K562 (cell line): ENCODE measurements around the gene LIMS1. TPM values are rescaled to one million over a fixed set of nuclear protein-coding genes. Genes with fewer than 3 reads are reported as not detected.
A peak's percentile ranks its signal among the peaks of the same experiment; 100 is the strongest.

ENCODE experiments used
- ETS2 ChIP-seq: IDR thresholded peaks from 2 replicates; pipeline ENCODE4 v1.6.1; 2016; ENCODE audit warnings: borderline replicate concordance, missing genetic modification characterization, mild to moderate bottlenecking, moderate library complexity, missing compliant biosample characterization; ENCODE audit not compliant: poor library complexity, severe bottlenecking
- EWSR1 ChIP-seq: fragments of 450-650 bp; IDR thresholded peaks from 2 replicates; pipeline ENCODE4 v1.6.1; 2018; ENCODE audit warnings: borderline replicate concordance, mild to moderate bottlenecking, low read depth, moderate library complexity; ENCODE audit not compliant: partially characterized antibody
- FOS ChIP-seq: IDR thresholded peaks from 3 replicates; pipeline ENCODE4 v1.6.1; 2011; ENCODE audit not compliant: insufficient read length; ENCODE audit errors: extremely low read depth
- HMGN3 ChIP-seq: IDR thresholded peaks from 2 replicates; pipeline ENCODE4 v1.6.1; 2011; ENCODE audit warnings: borderline replicate concordance, low read depth, mild to moderate bottlenecking, mixed read lengths, low read length; ENCODE audit not compliant: insufficient read length; ENCODE audit errors: extremely low read depth
- HNRNPK ChIP-seq: fragments of 200-400 bp; formaldehyde crosslinking; IDR thresholded peaks from one replicate; pipeline ENCODE4 v1.6.1; 2018; ENCODE audit warnings: mild to moderate bottlenecking, low read depth, low read length; ENCODE audit not compliant: poor library complexity, severe bottlenecking
- HSF4 ChIP-seq: fragments of 250-450 bp; sonication (Bioruptor Pico); IDR thresholded peaks from 2 replicates; pipeline ENCODE4 v2.1.2; 2022; ENCODE audit warnings: mild to moderate bottlenecking, moderate library complexity, borderline replicate concordance
- MED1 ChIP-seq: sonication (generic); formaldehyde crosslinking; IDR thresholded peaks from 2 replicates; pipeline ENCODE4 v1.8.1; 2023; ENCODE audit warnings: missing genetic modification reagents, borderline replicate concordance
- MTA1 ChIP-seq: fragments of 450-650 bp; IDR thresholded peaks from 2 replicates; pipeline ENCODE4 v1.6.1; 2017; ENCODE audit warnings: borderline replicate concordance
- MYNN ChIP-seq, 2 experiments: sonication (generic); formaldehyde crosslinking in 1 of 2; IDR thresholded peaks; 2 replicates each; pipeline versions ENCODE4 v1.5.0 to v1.6.1; 2016 to 2020; ENCODE audit warnings: antibody characterized with exemption in 1 of 2, missing genetic modification reagents in 1 of 2
- NR1H2 ChIP-seq: sonication (generic); formaldehyde crosslinking; IDR thresholded peaks from 2 replicates; pipeline ENCODE4 v1.4.0; 2020; ENCODE audit warnings: mild to moderate bottlenecking, missing genetic modification reagents
- NR2C2 ChIP-seq, 2 experiments: fragments of 200-800 bp in 1 of 2; sonication (Bioruptor generic) in 1 of 2; sonication (generic) in 1 of 2; formaldehyde crosslinking in 1 of 2; IDR thresholded peaks; 2 replicates each; pipeline versions ENCODE4 v1.6.1 to v1.8.0; 2016 to 2022; ENCODE audit warnings: mild to moderate bottlenecking in 1 of 2, missing compliant biosample characterization in 1 of 2, missing genetic modification characterization in 1 of 2, missing genetic modification reagents in 1 of 2
- PHF8 ChIP-seq: fragments of 200-600 bp; sonication (generic); IDR thresholded peaks from 2 replicates; pipeline ENCODE4 v1.6.1; 2012; ENCODE audit warnings: mixed run types, mild to moderate bottlenecking, inconsistent platforms, low read length, moderate library complexity, borderline replicate concordance
- PRMT5 ChIP-seq: sonication (generic); formaldehyde crosslinking; IDR thresholded peaks from 2 replicates; pipeline ENCODE4 v1.5.0; 2020; ENCODE audit warnings: missing genetic modification reagents
- RNF2 ChIP-seq: sonication (generic); IDR thresholded peaks from 2 replicates; pipeline ENCODE4 v1.6.1; 2016
- SLC30A9 ChIP-seq: fragments of 250-450 bp; sonication (Bioruptor Pico); IDR thresholded peaks from 2 replicates; pipeline ENCODE4 v1.8.0; 2022; ENCODE audit warnings: mild to moderate bottlenecking, moderate library complexity
- SMARCE1 ChIP-seq: fragments of 450-650 bp; IDR thresholded peaks from 2 replicates; pipeline ENCODE4 v1.7.1; 2016; ENCODE audit warnings: mild to moderate bottlenecking
- STAG1 ChIP-seq: sonication (generic); formaldehyde crosslinking; IDR thresholded peaks from 2 replicates; pipeline ENCODE4 v1.5.0; 2020; ENCODE audit warnings: missing genetic modification reagents, borderline replicate concordance
- TAF9B ChIP-seq: fragments of 450-650 bp; IDR thresholded peaks from 2 replicates; pipeline ENCODE4 v1.6.1; 2018; ENCODE audit warnings: mild to moderate bottlenecking; ENCODE audit not compliant: partially characterized antibody
- ZNF717 ChIP-seq: fragments of 250-450 bp; sonication (Bioruptor Pico); IDR thresholded peaks from 2 replicates; pipeline ENCODE4 v1.5.0; 2021
- ZSCAN32 ChIP-seq: fragments of 450-650 bp; formaldehyde crosslinking; IDR thresholded peaks from 2 replicates; pipeline ENCODE4 v1.4.0; 2020; ENCODE audit warnings: mild to moderate bottlenecking, moderate library complexity
- polyA plus RNA-seq, 8 experiments: library from polyadenylated mRNA; depleted of rRNA in 4 of 8; stranded (reverse) in 5 of 8; unstranded in 3 of 8; fragments of >200 nt; fragmentation: Nextera tagmentation in 2 of 8; fragmentation: Illumina TruSeq in 1 of 8; extraction: Ambion mirVana in 2 of 8; extraction: Trizol in 1 of 8; gene quantifications; 2 replicates each; pipeline versions ENCODE4 v1.2.1 to v1.2.3, GENCODE V29; 2011 to 2014; ENCODE audit warnings: inconsistent platforms in 1 of 8, missing spikeins in 1 of 8
- total RNA-seq, 7 experiments: library from RNA; depleted of rRNA in 6 of 7; stranded (reverse); fragments of >200 nt in 6 of 7; fragmentation: Illumina TruSeq in 2 of 7; extraction: Trizol in 2 of 7; gene quantifications; 2 replicates each; pipeline versions ENCODE4 v1.2.1 to v1.2.3, GENCODE V29; 2011 to 2021; ENCODE audit warnings: low replicate concordance in 1 of 7
- TF ChIP-seq, protein P1 (sequence below): sonication (generic); formaldehyde crosslinking; IDR thresholded peaks from 2 replicates; pipeline ENCODE4 v1.8.1; 2023; ENCODE audit warnings: mild to moderate bottlenecking, missing genetic modification reagents
- TF ChIP-seq, protein P2 (sequence below): sonication (generic); formaldehyde crosslinking; IDR thresholded peaks from 2 replicates; pipeline ENCODE4 v1.8.0; 2023; ENCODE audit warnings: mild to moderate bottlenecking, missing genetic modification reagents
- TF ChIP-seq, protein P3 (sequence below): fragments of 250-450 bp; sonication (Bioruptor Pico); IDR thresholded peaks from 2 replicates; pipeline ENCODE4 v1.5.0; 2020; ENCODE audit warnings: mild to moderate bottlenecking, borderline replicate concordance

The LIMS1 gene
- total and polyA plus RNA-seq, 9 of the 15 experiments (the other 6 are each of a cell fraction or from before 2014, with no cell fraction given), result 52.8 to 134 (median 81.0) TPM

DNA sequence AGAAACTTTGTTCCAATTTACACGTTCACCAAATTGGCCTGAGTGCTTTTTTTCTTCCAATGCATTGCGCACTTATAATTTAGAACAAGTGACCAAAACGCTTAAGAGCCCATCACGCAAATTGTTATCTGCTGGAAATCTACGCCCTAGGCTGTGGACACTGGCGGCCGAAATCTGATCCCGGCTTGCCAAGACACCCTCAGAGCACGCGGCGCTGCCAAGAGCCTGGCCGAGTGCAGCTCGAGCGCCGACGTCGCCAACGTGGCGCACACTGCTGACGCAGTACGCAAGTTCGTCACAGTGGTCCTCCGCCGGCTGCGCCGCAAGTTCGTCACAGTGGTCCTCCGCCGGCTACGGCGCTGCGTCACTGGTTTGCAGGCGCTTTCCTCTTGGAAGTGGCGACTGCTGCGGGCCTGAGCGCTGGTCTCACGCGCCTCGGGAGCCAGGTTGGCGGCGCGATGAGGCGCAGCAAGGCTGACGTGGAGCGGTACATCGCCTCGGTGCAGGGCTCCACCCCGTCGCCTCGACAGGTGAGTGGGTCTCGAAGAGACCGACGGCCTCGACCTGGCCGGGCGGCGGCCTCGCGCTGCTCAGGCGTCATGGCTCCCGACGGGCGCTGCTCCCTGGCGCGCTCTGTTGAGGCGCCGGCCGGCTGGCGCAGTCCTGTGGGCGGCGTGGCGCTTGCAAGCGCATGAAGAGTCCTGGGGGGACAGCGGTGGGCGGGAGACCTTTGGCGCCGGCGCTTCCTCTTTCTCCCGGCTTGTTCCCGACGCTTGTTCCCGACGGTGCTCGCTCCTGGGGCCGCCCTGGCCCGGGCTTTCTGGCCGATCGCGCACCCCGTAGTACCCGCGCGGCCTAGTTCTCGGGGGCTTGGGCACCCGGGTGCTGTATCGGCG lies 185.1 kb downstream of the LIMS1 start, which contains the start of gene RANBP2 (continued):
- TF ChIP-seq, protein P1, sequence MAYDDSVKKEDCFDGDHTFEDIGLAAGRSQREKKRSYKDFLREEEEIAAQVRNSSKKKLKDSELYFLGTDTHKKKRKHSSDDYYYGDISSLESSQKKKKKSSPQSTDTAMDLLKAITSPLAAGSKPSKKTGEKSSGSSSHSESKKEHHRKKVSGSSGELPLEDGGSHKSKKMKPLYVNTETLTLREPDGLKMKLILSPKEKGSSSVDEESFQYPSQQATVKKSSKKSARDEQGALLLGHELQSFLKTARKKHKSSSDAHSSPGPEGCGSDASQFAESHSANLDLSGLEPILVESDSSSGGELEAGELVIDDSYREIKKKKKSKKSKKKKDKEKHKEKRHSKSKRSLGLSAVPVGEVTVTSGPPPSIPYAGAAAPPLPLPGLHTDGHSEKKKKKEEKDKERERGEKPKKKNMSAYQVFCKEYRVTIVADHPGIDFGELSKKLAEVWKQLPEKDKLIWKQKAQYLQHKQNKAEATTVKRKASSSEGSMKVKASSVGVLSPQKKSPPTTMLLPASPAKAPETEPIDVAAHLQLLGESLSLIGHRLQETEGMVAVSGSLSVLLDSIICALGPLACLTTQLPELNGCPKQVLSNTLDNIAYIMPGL, result peak; percentile 90
- TF ChIP-seq STAG1 (CRISPR knock-in tag) (no peak), SLC30A9 (CRISPR knock-in tag) (no peak), PRMT5 (CRISPR knock-in tag) (no peak), ETS2 (tag) (no peak), SMARCE1 (no peak; the same call in 1 of the 2 replicates), NR2C2 (CRISPR knock-in tag; IDR thresholded peaks at IDR 0.05) (peak; percentile 52; the same call in 1 of the 2 replicates), NR2C2 (tag; IDR thresholded peaks at IDR 0.05) (peak; percentile 72), PHF8 (peak; percentile 88), HMGN3 (peak; percentile 89), NR1H2 (CRISPR knock-in tag) (no peak), TAF9B (peak; percentile 76), MTA1 (peak; percentile 99), EWSR1 (no peak), FOS (no peak), ZNF717 (no peak), MED1 (no peak), RNF2 (peak; percentile 92), HSF4 (CRISPR knock-in tag) (no peak), HNRNPK (no peak), MYNN (IDR thresholded peaks at IDR 0.05) (no peak), MYNN (CRISPR knock-in tag; IDR thresholded peaks at IDR 0.05) (no peak), ZSCAN32 (CRISPR knock-in tag) (no peak)
- TF ChIP-seq, protein P2, sequence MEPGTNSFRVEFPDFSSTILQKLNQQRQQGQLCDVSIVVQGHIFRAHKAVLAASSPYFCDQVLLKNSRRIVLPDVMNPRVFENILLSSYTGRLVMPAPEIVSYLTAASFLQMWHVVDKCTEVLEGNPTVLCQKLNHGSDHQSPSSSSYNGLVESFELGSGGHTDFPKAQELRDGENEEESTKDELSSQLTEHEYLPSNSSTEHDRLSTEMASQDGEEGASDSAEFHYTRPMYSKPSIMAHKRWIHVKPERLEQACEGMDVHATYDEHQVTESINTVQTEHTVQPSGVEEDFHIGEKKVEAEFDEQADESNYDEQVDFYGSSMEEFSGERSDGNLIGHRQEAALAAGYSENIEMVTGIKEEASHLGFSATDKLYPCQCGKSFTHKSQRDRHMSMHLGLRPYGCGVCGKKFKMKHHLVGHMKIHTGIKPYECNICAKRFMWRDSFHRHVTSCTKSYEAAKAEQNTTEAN (CRISPR knock-in tag), result peak; percentile 85
- TF ChIP-seq, protein P3, sequence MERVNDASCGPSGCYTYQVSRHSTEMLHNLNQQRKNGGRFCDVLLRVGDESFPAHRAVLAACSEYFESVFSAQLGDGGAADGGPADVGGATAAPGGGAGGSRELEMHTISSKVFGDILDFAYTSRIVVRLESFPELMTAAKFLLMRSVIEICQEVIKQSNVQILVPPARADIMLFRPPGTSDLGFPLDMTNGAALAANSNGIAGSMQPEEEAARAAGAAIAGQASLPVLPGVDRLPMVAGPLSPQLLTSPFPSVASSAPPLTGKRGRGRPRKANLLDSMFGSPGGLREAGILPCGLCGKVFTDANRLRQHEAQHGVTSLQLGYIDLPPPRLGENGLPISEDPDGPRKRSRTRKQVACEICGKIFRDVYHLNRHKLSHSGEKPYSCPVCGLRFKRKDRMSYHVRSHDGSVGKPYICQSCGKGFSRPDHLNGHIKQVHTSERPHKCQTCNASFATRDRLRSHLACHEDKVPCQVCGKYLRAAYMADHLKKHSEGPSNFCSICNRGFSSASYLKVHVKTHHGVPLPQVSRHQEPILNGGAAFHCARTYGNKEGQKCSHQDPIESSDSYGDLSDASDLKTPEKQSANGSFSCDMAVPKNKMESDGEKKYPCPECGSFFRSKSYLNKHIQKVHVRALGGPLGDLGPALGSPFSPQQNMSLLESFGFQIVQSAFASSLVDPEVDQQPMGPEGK (CRISPR knock-in tag), result no peak
